SK-N-SH (cell line): ENCODE results near the gene GAS7. TPM values are rescaled to one million over a fixed set of nuclear protein-coding genes. Genes with fewer than 3 reads are reported as not detected.

Experiments used
- CTCF ChIA-PET: fragments of 300-600, 350-600 bp; formaldehyde crosslinking; extraction: SDS; loops from one replicate; lab custom pipeline; 2021; lab: Yijun Ruan, JAX
- POLR2A ChIA-PET: fragments of 350-600 bp; sonication (Branson Sonifier 250); formaldehyde crosslinking; extraction: SDS; loops from one replicate; lab custom pipeline; 2020; ENCODE audit warnings: antibody characterized with exemption, inconsistent platforms; lab: Yijun Ruan, JAX
- DNase-seq: peaks from one replicate; pipeline ENCODE4 v3.0.0; 2012
- H2AFZ ChIP-seq: fragments of 200-600 bp; sonication (generic); 2 replicates; pipeline ENCODE4 v1.8.1; 2016; ENCODE audit warnings: antibody characterized with exemption, mild to moderate bottlenecking, low read depth
- H3F3A ChIP-seq: fragments of 200-600 bp; sonication (generic); replicated peaks from 2 replicates; pipeline ENCODE3; 2016; ENCODE audit warnings: antibody characterized with exemption, mild to moderate bottlenecking; ENCODE audit not compliant: insufficient read depth
- H3K27ac ChIP-seq, 2 experiments: fragments of 200-500 bp in 1 of 2; fragments of 200-600 bp in 1 of 2; sonication (Bioruptor generic) in 1 of 2; sonication (generic), shearing (Covaris generic) in 1 of 2; 2 replicates each; pipeline versions ENCODE4 v1.5.1 to v1.6.1; 2014 to 2016; ENCODE audit warnings: low read depth in 2 of 2, inconsistent platforms in 1 of 2, low read length in 1 of 2, mild to moderate bottlenecking in 1 of 2, mixed read lengths in 1 of 2
- H3K27me3 ChIP-seq: fragments of 200-600 bp; sonication (generic), shearing (Covaris generic); 2 replicates; pipeline ENCODE4 v1.6.1; 2016; ENCODE audit warnings: mixed run types; ENCODE audit not compliant: insufficient read depth
- H3K36me3 ChIP-seq, 2 experiments: fragments of 200-500 bp in 1 of 2; fragments of 200-600 bp in 1 of 2; sonication (Bioruptor generic) in 1 of 2; sonication (generic) in 1 of 2; replicated peaks in 1 of 2; 2 replicates each; pipeline versions ENCODE3 to v1.5.1; 2014 to 2016; ENCODE audit warnings: low read length in 1 of 2, mild to moderate bottlenecking in 1 of 2; ENCODE audit not compliant: insufficient read depth in 2 of 2, control insufficient read depth in 1 of 2
- H3K4me1 ChIP-seq, 2 experiments: fragments of 200-500 bp in 1 of 2; fragments of 200-600 bp in 1 of 2; sonication (Bioruptor generic) in 1 of 2; sonication (generic), shearing (Covaris generic) in 1 of 2; 2 replicates each; pipeline versions ENCODE4 v1.5.1 to v1.6.1; 2014 to 2016; ENCODE audit warnings: low read depth in 1 of 2, low read length in 1 of 2, mixed run types in 1 of 2; ENCODE audit not compliant: insufficient read depth in 2 of 2, control insufficient read depth in 1 of 2
- H3K4me2 ChIP-seq: fragments of 200-600 bp; sonication (generic), shearing (Covaris generic); 2 replicates; pipeline ENCODE4 v1.6.1; 2017; ENCODE audit warnings: mixed run types
- H3K4me3 ChIP-seq, 2 experiments: fragments of 200-500 bp in 1 of 2; fragments of 200-600 bp in 1 of 2; sonication (Bioruptor generic) in 1 of 2; sonication (generic), shearing (Covaris generic) in 1 of 2; 2 replicates each; pipeline versions ENCODE4 v1.5.1 to v1.8.1; 2014 to 2016; ENCODE audit warnings: low read depth in 2 of 2, inconsistent platforms in 1 of 2, low read length in 1 of 2, mild to moderate bottlenecking in 1 of 2, mixed read lengths in 1 of 2, moderate library complexity in 1 of 2
- H3K79me2 ChIP-seq: fragments of 200-600 bp; sonication (generic); 2 replicates; pipeline ENCODE4 v1.8.1; 2017; ENCODE audit warnings: mild to moderate bottlenecking; ENCODE audit not compliant: insufficient read depth
- H3K9ac ChIP-seq: fragments of 200-600 bp; sonication (generic); 2 replicates; pipeline ENCODE4 v1.6.1; 2017; ENCODE audit warnings: mixed run types
- H3K9me2 ChIP-seq: fragments of 200-600 bp; sonication (generic); 2 replicates; pipeline ENCODE4 v1.6.1; 2017; ENCODE audit warnings: mixed run types
- H3K9me3 ChIP-seq: fragments of 200-600 bp; sonication (generic); 2 replicates; pipeline ENCODE4 v1.6.1; 2017; ENCODE audit warnings: mixed run types, mild to moderate bottlenecking, moderate library complexity
- H4K20me1 ChIP-seq: fragments of 200-600 bp; sonication (generic); 2 replicates; pipeline ENCODE4 v1.6.1; 2017; ENCODE audit warnings: mild to moderate bottlenecking, mixed run types; ENCODE audit not compliant: insufficient read depth
- FOSL2 ChIP-seq: IDR thresholded peaks from 2 replicates; pipeline ENCODE4 v1.4.0; 2012; ENCODE audit warnings: low read depth, mild to moderate bottlenecking, moderate library complexity, borderline replicate concordance
- GABPA ChIP-seq: IDR thresholded peaks from 2 replicates; pipeline ENCODE4 v1.4.0; 2012; ENCODE audit warnings: low read depth, mild to moderate bottlenecking
- GATA2 ChIP-seq: sonication (generic); formaldehyde crosslinking; IDR thresholded peaks from 2 replicates; pipeline ENCODE4 v1.5.0; 2020; ENCODE audit warnings: mild to moderate bottlenecking, missing genetic modification reagents
- MXI1 ChIP-seq: IDR thresholded peaks from 2 replicates; pipeline ENCODE4 v1.6.1; 2012; ENCODE audit warnings: mild to moderate bottlenecking, low read depth, low read length, improper control_type of control experiment
- PBX3 ChIP-seq: IDR thresholded peaks from 2 replicates; pipeline ENCODE4; 2012
- POLR2AphosphoS5 ChIP-seq: IDR thresholded peaks from 2 replicates; pipeline ENCODE4 v1.6.1; 2012; ENCODE audit warnings: low read depth, low read length
- RCOR1 ChIP-seq: fragments of 150-350 bp; IDR thresholded peaks from 2 replicates; pipeline ENCODE4 v1.6.1; 2017; ENCODE audit warnings: antibody characterized with exemption, low read length
- REST ChIP-seq: IDR thresholded peaks from 2 replicates; pipeline ENCODE4 v1.6.1; 2012; ENCODE audit warnings: mild to moderate bottlenecking, low read depth, low read length, moderate library complexity
- TAF1 ChIP-seq: IDR thresholded peaks from 2 replicates; pipeline ENCODE4 v1.6.1; 2012; ENCODE audit warnings: low read depth, mild to moderate bottlenecking, low read length, moderate library complexity, borderline replicate concordance
- ZBTB33 ChIP-seq: IDR thresholded peaks from 2 replicates; pipeline ENCODE4 v1.4.0; 2012; ENCODE audit warnings: low read depth, borderline replicate concordance
- WGBS: methylation state at CpG from one replicate; pipeline ENCODE4 v1.1.6; 2017; ENCODE audit warnings: low lambda C conversion rate; 5-methylcytosine and 5-hydroxymethylcytosine counted together
- polyA plus RNA-seq, 3 experiments: library from polyadenylated mRNA; depleted of rRNA; stranded (reverse); fragments of >200 nt; gene quantifications; 2 replicates each; pipeline ENCODE4 v1.2.3, GENCODE V29; 2012

The GAS7 gene
- polyA plus RNA-seq, 1 of the 3 experiments (the other 2 are of a cell fraction), result 0.12 TPM

- TF ChIP-seq ZBTB33 (no peak), GABPA (no peak), MXI1 (no peak), GATA2 (CRISPR knock-in tag) (no peak), POLR2AphosphoS5 (no peak), FOSL2 (no peak), RCOR1 (no peak)
These were observed 241.2 kb downstream of the GAS7 start (continued) for GRCh38 chr17:9957244-9957643.

DNA sequence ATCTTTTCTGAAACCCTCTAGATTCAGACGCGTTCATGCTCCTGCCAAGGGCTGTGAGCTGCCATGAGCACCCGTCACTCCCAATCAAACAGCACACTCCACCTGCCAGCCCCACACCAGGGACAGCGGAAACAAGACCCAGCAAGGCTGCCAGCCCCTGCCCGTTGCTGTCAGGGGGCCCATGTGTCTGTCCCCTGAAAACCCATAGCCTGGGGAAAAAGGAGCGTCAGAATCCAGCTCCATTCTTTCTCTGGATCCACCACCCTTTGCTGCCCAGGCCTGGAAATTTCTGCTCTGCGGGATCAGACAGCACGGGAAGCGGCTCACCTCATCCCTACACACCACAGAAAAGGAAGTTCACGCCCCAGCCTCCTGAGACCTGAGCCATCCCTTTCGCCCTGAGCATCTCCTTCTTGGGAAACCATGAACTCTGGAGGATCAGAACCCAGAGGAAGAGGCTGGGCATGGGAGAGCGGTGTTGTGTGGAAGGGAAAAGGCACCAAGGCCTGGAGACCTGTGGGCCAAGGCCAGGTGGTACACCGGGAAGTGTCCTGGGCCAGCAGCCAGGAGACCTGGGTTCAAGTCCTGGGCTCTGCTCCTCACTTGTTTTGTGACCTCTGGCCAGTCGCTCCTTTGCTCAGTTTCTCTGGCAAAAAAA is 241.8 kb downstream of the GAS7 start:
- ChIA-PET POLR2A (no interaction called here), CTCF (interaction anchor here (1.0 kb wide), 1 partner anchor 33 kb away, joined by 3 read pairs; no protein-coding TSS in a partner anchor)
- no peaks in the 10 kb centered on the region for H3F3A ChIP-seq

More for the DNA sequence above, 241.8 kb downstream of the GAS7 start:
- Histone ChIP-seq H3K27me3 (peaks cover 8% of the 10 kb centered on the region; the same call in 1 of the 2 replicates), H3K4me2 (no peak overlapping the region), H3K4me3 (no peak overlapping the region), H4K20me1 (no peaks in the 10 kb centered on the region), H3K9me2 (no peaks in the 10 kb centered on the region), H3K9me3 (no peaks in the 10 kb centered on the region), H3K4me1 (no peaks in the 10 kb centered on the region), H3K36me3 (no peaks in the 10 kb centered on the region)
- no peak for DNase-seq
- WGBS, result 15% methylated on average over 14 of the region's 14 CpGs
- TF ChIP-seq REST (no peak), PBX3 (no peak), TAF1 (no peak)
- TF ChIP-seq, all 33 proteins: peak for 0
- no peak overlapping the region for H3K9ac ChIP-seq
- H2AFZ ChIP-seq, result no peak overlapping the region
- no peak overlapping the region for H3K27ac ChIP-seq
- no peaks in the 10 kb centered on the region for H3K79me2 ChIP-seq
